Fibroblast of the conjunctiva (primary cell): Measurements from ENCODE around the gene MAD2L2.

Experiments used
- DNase-seq: peaks from one replicate; pipeline ENCODE4 v3.0.0-alpha.2; 2010; ENCODE audit warnings: low read depth

MAD2L2 gene

GRCh38 chr1:11653101-11653860 is 27.7 kb downstream of the MAD2L2 start:
- DNase-seq = no peak

DNA sequence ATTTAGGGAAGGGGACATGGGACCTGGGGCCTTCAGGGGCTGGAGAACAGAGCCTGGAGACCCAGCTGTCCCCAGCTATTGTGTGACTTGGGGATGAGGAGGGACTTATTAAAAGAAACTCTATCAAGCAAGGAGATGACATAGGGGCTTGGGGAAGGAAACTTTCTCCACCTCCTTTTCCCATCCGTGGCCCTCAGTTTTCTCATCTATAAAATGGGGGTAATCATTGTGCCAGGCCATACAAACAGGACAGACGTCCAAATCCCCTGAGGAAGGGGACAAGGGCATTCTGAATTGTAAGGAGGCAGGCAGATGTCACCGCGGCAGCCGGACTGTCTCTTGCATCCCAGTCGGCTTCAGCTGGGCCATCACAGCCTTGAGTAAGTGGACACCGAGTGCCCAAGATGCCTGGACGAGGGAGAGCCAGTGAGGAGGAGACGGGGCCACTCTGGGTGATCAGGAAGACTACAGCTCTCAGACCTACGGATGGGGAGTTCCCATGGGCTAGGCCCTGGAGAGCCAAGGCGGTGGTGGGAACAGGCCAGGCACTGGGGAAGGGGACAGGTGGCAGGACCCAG is 28.7 kb downstream of the MAD2L2 start:
- DNase-seq = no peak

DNA sequence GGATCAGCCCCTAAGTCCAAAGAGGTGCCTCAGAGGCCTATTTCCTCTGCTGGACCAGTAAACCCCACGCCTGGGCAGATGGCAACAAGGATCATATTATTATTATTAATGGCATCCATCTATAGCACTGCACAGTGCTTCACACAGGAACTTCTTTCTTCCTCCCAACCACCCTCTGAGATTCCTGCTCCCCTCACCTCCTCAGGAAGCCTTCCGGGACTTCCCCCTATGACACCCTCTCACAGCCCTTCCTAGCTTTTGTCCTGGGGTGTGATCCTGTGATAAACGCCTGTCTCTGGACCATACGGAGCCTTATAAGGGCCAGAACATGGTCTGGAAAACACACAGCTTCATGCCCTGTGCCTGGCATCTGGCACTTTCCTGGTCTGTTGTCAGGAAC is 29.9 kb downstream of the MAD2L2 start:
- no peak for DNase-seq

DNA sequence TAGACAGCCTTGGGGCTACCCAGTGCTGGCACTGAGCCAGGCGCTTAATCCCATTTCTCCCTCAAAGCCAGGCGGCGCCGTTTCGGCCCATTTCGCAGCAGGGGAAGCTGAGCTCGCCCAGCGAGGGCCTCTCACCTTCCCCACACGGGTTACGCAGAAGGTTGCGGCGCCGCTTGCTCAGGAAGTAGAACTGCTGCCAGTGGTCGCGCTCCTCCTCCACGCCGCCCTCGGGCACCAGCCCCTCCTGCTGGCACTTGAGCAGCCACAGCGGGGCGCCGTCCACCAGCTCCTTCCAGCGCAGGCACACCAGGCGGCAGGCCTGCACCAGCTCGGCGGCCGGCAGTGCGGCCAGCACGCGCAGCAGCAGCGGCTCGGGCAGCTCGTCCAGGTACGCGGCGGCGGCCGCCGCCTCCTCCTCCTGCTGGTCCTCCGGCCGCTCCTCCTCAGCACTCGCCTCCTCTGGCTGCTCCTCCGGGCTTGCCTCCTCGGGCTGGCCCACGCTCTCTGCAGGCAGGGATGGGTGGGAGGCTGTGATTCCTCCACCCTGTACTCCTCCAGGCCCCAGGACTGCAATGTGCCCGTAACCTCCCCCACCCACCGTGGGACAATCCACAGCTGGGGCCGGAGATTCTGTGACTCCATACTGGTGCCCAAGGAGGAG is 30.5 kb downstream of the MAD2L2 start:
- DNase-seq = peak; percentile 49

GRCh38 chr1:11649624-11650330 is 31.2 kb downstream of the MAD2L2 start:
- DNase-seq = no peak

GRCh38 chr1:11649237-11649623 is 31.7 kb downstream of the MAD2L2 start:
- no peak for DNase-seq

DNA sequence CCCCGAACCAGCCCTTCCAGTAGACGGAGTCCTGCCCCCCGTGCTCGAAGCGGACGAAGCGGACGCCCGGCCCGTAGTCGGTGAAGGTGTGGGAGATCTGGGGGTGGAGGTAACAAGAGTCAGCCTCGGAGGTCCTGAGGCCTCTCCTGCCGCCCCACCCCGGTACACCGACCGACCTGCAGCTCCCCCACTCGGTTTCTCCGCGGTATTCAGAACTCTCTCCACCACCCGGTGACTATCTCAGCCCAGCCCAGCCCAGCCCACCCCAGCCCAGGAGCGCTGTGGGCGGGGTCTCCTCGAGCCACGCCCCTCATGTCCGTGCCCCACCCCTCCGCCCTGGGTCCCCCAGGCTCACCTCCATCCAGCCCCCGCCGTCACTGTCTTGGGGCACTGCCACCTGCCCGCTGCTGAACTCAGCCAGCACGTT is 32.2 kb downstream of the MAD2L2 start:
- no peak for DNase-seq

DNA sequence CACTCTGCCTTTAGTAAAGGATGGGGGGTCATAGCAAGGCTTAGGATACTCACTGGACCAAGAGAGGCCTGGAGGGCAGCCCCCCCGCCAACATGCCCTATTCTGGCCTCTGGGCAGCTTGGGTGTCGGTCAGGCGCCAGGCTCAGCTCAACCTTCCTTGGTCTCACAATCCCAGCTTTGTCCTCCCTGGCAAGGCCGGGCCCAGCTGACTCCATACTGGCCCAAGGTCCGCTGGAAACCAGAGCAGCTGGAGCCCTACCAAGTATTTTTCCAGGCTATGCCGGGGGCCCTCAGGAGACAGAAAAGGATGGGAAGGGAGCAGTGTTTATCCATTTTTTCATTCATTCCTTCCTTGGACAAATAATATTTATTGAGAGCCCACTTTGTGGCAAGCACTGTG is 32.9 kb downstream of the MAD2L2 start:
- DNase-seq = no peak

- no peak for DNase-seq
Observed at GRCh38 chr1:11647333-11647732, 33.6 kb downstream of the MAD2L2 start.

GRCh38 chr1:11646317-11646716 is 34.6 kb downstream of the MAD2L2 start:
- DNase-seq = no peak

DNA sequence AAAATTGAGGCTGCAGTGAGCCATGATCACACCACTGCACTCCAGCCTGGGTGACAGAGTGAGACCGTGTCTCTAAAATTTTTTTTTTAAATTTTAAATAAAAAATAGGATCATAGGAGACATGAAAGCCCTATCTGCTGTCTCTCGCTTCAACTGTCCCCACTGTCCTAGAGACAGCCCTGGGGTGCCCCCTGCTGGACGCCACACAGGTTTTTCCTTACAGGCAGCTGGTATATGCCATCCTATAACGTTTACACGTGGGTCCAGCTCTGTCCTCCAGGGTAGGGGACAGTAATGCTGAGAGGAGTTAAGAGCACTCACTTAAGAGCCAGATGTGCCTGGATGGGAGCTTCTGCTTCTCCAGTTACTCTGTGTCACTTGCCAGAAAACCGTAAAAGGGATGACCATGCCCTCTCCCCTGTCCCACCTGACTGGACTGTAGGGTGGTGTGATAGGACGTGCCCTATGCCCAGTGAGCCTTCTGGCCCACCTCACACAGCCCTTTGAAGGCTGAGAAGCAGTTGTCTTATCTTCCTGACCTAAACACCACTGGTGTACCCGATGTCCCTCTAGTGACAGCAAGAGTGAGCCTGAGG is 35.2 kb downstream of the MAD2L2 start:
- DNase-seq = peak; percentile 61

- DNase-seq = no peak
Observed at GRCh38 chr1:11645270-11645669, 35.7 kb downstream of the MAD2L2 start.

DNA sequence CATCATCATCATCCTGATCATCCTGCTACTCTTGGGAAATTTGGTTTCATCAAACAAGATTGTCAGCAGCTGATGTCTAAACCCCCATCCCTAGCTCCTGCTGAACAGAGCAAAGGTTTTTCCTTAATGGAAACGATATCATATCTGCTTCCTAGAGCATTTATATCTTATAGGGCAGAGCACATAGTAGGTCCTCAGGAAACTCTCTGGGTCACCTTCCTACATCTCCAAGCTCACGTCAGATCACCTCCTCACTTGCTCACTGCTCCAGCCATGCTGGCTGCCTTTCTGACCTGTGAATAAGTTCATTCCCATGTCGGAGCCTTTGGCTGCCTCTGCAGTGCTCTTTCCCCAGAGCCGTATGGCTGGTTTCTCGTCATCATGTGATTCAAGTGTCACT is 37.2 kb downstream of the MAD2L2 start:
- DNase-seq = no peak

GRCh38 chr1:11642418-11643017 is 38.4 kb downstream of the MAD2L2 start:
- peak; percentile 43 for DNase-seq

- DNase-seq = no peak
Observed at GRCh38 chr1:11641776-11642305, 39.1 kb downstream of the MAD2L2 start.

DNA sequence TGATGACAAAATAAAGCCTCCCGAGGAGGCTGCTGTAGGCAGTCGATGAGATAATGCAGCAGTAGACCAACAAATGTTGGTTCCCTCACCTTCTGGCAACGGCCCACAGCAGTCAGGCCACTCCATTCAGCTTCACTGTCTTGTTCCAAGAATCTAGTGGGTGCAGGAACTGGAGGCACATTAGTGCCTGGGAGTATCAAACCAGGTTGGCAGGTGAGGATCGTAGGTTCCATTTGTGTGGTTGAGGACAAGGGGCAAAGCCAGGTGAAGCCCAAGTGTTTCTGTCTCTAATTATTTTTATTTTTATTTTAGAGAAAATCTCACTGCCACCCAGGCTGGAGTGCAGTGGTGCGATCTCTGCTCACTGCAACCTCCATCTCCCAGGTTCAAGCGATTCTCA is 40.0 kb downstream of the MAD2L2 start:
- DNase-seq = no peak

- DNase-seq = no peak
Observed at GRCh38 chr1:11640101-11640500, 40.8 kb downstream of the MAD2L2 start.

DNA sequence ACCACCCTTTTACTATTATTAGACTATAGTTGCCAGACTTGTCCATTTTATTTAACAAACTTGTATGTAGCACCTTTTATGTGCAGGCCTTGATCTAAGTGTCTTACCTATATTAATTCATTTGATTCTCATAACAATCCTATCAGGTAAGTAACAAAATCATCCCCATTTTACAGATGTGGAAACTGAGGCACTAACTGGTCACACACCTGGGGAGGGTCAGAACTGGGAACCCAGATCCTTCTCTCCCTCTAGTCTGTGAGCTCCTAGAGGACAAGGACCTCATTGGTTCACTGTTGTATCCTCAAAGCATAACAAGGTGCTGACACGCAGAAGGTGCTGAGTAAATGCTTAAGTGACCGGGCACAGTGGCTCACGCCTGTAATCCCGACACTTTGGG is 41.6 kb downstream of the MAD2L2 start:
- no peak for DNase-seq

- DNase-seq = no peak
Observed at GRCh38 chr1:11638121-11638520, 42.8 kb downstream of the MAD2L2 start.

- no peak for DNase-seq
Observed at GRCh38 chr1:11634365-11635192, 46.4 kb downstream of the MAD2L2 start.
